GM06990 (cell line): ENCODE measurements around the gene FGR.
A peak's percentile ranks its signal among the peaks of the same experiment; 100 is the strongest.
"Not testable (repeated sequence)": the region's sequence is repeated elsewhere in the genome, so short reads cannot be mapped to it uniquely, and the experiment has no call there.

Experiments
- DNase-seq: peaks from one replicate; pipeline ENCODE4 v3.0.0-alpha.2; 2011; ENCODE audit not compliant: insufficient read length; ENCODE audit errors: extremely low read depth
- H3K27me3 ChIP-seq: replicated peaks from 2 replicates; pipeline ENCODE4 v1.6.0; 2011; ENCODE audit warnings: low read length; ENCODE audit not compliant: control insufficient read depth, insufficient read depth
- H3K36me3 ChIP-seq: 2 replicates; pipeline ENCODE4 v1.5.1; 2011; ENCODE audit warnings: low read length; ENCODE audit not compliant: control insufficient read depth, insufficient read depth
- H3K4me3 ChIP-seq: replicated peaks from 2 replicates; pipeline ENCODE4 v1.5.1; 2011; ENCODE audit warnings: low read depth, mild to moderate bottlenecking, control low read depth, low read length
- TF ChIP-seq, protein P1 (sequence below): IDR thresholded peaks from 2 replicates; pipeline ENCODE4 v1.5.1; 2011; ENCODE audit warnings: low read length, control low read depth, mild to moderate bottlenecking, inconsistent platforms; ENCODE audit not compliant: insufficient read depth, poor library complexity, severe bottlenecking

The FGR gene

DNA sequence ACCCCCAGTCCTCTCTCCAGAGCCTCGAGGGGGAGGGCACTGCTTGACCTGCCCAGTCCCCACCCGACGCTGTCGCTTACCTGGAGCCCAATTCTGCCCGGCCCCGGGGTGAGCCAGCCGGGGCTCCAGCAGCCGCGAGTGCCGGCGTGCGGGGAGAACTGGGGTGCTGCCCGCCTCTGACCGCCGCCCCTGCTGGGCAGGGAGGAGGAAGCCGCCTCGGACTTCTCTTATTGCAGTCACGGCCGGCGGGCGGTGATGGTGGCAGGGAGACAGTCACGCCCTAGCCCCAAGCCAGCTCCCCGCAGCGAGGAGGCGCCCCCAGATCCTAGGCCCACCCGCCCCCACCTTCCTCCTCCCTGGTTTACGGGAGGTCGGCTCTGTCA is at the start of gene FGR:
Gene FGR, minus strand, starts transcription at position 201 of the 383 bp plus-strand sequence. CDS start 11,269 bp downstream, outside the sequence.
- Histone ChIP-seq H3K4me3 (peak within 1 kb of the TSS; percentile 41), H3K27me3 (no peaks in the 10 kb centered on the region), H3K36me3 (no peaks in the 10 kb centered on the region)
- TF ChIP-seq, protein P1, sequence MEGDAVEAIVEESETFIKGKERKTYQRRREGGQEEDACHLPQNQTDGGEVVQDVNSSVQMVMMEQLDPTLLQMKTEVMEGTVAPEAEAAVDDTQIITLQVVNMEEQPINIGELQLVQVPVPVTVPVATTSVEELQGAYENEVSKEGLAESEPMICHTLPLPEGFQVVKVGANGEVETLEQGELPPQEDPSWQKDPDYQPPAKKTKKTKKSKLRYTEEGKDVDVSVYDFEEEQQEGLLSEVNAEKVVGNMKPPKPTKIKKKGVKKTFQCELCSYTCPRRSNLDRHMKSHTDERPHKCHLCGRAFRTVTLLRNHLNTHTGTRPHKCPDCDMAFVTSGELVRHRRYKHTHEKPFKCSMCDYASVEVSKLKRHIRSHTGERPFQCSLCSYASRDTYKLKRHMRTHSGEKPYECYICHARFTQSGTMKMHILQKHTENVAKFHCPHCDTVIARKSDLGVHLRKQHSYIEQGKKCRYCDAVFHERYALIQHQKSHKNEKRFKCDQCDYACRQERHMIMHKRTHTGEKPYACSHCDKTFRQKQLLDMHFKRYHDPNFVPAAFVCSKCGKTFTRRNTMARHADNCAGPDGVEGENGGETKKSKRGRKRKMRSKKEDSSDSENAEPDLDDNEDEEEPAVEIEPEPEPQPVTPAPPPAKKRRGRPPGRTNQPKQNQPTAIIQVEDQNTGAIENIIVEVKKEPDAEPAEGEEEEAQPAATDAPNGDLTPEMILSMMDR = no peak
- DNase-seq = no peak

DNA sequence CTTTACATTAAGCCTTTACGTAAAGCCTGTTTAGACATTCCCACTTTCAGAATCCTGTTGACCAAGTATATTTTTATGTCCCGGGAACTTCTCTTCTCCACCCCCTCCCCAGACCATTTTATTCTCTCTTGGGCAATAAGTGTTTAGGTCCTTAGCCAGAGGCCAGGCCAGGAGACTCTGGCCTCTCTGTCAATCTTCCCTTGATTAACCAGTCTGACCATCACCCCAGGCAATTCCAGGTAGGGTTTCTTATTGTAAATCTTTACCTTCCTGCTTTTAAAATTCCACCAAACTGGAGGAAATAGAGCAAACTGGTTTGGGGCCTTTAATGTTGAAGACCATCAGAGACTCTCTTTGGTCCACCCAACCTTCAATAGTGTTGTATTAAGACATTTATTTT is 49.2 kb upstream of the FGR start:
- Histone ChIP-seq H3K36me3 (no peaks in the 10 kb centered on the region), H3K27me3 (no peaks in the 10 kb centered on the region), H3K4me3 (no peak overlapping the region)
- no peak for DNase-seq
- TF ChIP-seq, protein P1 = no peak

DNA sequence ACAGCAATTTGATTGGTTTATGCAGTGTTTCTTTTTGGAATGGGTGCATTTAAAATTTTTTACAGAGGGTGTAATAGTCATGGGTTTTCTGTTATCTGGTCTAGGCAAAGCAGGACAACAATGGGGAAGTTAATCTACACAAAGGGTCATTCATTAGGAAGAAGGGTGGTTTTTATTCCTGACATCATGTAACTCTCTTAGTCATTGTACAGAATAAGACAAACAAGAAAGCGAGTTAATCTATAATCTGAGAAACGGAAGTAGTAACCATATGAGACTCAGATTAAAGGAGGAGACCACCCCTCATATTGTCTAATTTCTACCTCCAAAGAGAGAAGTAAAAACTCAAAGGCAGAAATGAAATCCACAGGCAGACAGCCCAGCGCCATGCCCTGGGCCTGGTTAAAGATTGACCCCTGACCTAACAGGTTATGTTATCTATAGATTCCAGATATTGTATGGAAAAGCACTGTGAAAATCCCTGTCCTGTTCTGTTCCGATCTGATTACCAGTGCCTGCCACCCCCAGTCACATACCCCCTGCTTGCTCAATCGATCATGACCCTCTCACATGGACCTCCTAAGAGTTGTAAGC is 47.5 kb upstream of the FGR start:
- no peak for DNase-seq
- no peaks in the 10 kb centered on the region for H3K36me3 ChIP-seq
- H3K27me3 ChIP-seq = no peaks in the 10 kb centered on the region
- TF ChIP-seq, protein P1 = no peak
- H3K4me3 ChIP-seq = no peak overlapping the region

DNA sequence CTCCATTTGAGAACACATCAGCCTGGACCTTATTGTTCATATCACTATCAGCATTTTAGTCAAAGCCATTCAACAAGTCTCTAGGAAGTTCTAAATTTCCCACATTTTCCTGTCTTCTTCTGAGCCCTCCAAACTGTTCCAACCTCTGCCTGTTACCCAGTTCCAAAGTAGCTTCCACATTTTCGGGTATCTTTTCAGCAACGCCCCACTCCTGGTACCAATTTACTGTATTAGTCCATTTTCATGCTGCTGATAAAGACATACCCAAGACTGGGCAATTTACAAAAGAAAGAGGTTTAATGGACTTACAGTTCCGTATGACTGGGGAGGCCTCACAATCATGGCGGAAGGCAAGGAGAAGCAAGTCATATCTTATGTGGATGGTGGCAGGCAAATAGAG is 46.6 kb upstream of the FGR start:
- H3K27me3 ChIP-seq, DNase-seq, H3K4me3 ChIP-seq, H3K36me3 ChIP-seq: not testable (repeated sequence)

DNA sequence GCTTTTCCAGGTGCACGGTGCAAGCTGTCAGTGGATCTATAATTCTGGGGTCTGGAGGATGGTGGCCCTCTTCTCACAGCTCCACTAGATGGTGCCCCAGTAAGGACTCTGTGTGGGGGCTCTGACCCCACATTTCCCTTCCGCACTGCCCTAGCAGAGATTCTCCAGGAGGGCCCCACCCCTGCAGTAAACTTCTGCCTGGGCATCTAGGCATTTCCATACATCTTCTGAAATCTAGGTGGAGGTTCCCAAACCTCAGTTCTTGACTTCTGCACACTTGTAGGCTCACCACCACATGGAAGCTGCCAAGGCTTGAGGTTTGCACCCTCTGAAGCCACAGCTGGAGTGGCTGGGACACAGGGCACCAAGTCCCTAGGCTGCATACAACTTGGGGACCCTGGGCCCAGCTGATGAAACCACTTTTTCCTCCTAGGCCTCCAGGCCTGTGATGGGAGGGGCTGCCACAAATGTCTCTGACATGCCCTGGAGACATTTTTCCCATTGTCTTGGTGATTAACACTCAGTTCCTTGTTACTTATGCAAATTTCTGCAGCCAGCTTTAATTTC is 45.3 kb upstream of the FGR start:
- DNase-seq, H3K36me3 ChIP-seq, H3K27me3 ChIP-seq, H3K4me3 ChIP-seq: not testable (repeated sequence)

DNA sequence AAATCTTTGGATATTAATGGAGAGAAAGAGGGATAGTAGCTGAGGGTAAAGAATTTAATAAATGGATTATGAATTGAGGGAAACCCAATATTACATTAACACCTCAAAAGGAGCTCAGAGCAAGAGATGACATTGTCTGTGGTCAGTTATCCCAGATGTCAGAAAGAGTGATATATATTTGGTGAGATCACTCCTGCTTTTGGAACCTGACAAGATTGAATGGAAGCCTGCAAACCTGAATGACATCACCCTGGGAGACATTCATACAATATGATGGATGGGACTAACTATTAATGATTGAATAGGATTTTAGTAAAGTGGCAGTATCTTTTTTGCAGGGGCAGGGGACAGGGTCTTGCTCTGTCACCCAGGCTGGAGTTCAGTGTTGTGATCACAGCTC is 43.8 kb upstream of the FGR start:
- no peak overlapping the region for H3K4me3 ChIP-seq
- no peaks in the 10 kb centered on the region for H3K36me3 ChIP-seq
- no peak for DNase-seq
- no peaks in the 10 kb centered on the region for H3K27me3 ChIP-seq
- TF ChIP-seq, protein P1 = no peak

DNA sequence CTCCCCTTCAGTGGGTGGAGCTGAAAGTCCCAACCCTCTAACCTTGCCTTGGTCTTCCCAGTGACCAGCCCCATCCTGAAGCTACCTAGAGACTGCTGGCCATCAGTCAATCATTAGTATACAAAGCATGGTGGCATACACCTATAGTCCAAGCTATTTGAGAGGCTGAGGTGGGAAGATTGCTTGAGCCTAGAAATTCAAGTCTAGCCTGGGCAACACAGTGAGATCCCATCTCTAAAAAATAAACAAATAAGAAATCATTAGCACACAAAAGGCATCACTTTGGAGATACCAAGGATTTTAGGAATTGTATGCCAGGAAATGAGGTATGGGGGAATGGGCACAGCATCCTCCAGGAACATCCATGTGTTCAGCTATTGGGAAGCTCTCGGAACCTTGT is 41.4 kb upstream of the FGR start:
- TF ChIP-seq, protein P1 = no peak
- Histone ChIP-seq H3K36me3 (no peaks in the 10 kb centered on the region), H3K4me3 (no peak overlapping the region), H3K27me3 (no peaks in the 10 kb centered on the region)
- DNase-seq = no peak
